GM11168 (cell line): Measurements from ENCODE around the gene ZWINT.

Experiments used
- in situ Hi-C: fragments of 300-500 bp; cut with MboI; formaldehyde crosslinking; loops from one replicate; pipeline ENCODE4 v1.12.0; 2022; ENCODE audit warnings: low sequenced_read_pairs; ENCODE audit not compliant: unreplicated experiment

Gene ZWINT

GRCh38 chr10:56360967-56361612, at the start of gene ZWINT:
ZWINT (minus strand) TSS chr10:56361259; CDS start chr10:56361236, 23 bp downstream.
- in situ Hi-C loops = loop anchor here (25.0 kb wide), 1 partner anchor 224 kb away; no protein-coding TSS in a partner anchor

DNA sequence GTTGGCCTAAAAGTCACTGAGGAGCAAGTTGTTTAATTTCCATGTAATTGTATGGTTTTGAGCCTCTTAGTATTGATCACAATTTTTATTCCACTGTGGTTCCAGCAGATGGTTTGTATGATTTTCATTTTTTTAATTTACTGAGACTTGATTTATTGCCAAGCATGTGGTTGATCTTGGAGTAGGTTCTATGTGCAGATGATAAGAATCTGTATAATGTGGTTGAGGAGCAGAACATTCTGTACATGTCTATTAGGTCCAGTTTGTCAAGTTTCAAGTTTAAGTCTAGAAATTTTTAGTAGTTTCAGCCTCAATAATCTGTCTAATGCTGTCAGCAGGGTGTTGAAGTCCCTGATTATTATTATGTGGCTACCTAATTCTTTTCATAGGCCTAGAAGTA, 22.7 kb upstream of the ZWINT start:
- in situ Hi-C loops = no loop called here

DNA sequence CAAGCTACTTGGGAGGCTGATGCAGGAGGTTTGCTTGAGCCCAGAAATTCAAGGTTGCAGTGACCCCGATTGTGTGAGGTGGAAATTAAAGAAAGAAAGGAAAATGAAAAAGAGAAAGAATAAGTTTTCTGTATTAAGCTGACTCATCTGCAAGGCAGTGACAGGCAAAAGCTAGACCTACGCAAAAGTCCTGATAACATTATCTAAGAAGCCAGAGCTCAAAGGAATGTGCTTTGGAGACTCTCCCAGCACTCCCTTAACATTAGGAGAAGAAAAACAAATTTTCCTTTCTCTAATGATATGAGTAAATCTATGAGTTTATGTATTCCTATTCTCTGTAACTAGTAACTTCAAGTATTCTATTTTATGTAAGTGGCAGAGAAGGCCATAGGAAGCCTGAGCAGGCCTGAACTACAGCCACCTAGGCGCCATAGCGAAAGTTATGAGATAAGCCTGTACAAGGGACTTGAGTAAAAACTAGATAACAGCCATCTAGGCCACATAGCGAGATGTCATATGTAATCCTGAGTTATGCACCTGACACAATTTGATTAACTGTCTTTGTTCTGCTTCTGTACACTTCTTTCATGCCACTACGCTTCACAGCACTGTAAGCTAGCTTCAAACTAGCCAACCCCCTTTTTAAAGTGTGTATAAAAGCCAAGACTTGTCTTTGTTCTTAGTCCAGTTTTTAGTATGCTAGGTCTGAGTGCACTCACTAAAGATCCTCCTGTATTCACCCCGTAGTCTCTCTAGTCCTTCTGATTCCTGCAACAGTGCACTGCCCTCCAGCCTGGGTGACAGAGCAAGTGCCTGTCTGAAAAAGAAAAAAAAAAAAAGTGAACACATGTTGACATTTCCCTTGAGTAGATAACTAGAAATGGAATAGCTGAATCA, 9.4 kb upstream of the ZWINT start:
- in situ Hi-C loops = loop anchor here (25.0 kb wide), 1 partner anchor 233 kb away; no protein-coding TSS in a partner anchor

DNA sequence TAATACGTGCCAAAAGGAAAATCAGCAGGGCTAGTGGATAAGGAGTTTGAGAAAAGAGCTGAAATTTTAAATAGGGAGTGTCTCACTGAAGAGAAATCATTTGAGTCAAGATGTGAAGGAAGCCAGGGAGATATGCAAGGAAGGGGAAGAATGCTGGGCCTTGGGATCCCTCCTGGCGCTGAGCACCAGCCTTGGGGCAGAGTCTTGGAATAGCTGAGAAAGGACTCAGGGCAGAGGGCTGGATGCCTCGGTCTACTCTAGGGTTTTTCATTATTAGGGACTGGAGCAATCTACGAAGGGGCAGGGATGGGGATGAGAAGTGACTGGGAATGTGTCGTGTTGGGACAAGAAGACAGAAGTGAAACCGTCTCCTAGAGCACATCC, 484 bp downstream of the ZWINT start:
- in situ Hi-C loops = loop anchor here (25.0 kb wide), 1 partner anchor 223 kb away; no protein-coding TSS in a partner anchor

DNA sequence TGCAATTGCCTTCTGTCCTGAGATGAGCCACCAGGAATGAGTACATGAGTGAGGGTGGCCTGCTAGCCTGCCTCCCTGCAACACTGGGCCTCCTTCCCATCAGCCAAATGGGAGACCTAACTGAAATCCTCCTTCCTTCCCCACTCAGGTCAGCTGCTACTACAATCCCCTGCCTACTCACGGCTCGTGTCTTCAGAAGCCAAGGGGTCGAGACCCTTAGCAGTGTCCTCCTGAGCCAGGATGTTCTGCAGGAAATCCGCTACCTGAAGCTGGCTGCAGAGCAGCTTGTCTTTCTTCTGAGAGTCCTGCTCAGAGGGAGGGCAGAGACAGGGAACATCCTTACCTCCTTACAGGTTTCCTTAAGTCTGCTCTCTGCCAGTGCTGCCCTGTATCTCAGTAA, 1.2 kb downstream of the ZWINT start:
- in situ Hi-C loops = loop anchor here (25.0 kb wide), 1 partner anchor 223 kb away; no protein-coding TSS in a partner anchor

GRCh38 chr10:56357018-56357417, 4.0 kb downstream of the ZWINT start:
- in situ Hi-C loops = loop anchor here (25.0 kb wide), 1 partner anchor 220 kb away; no protein-coding TSS in a partner anchor

DNA sequence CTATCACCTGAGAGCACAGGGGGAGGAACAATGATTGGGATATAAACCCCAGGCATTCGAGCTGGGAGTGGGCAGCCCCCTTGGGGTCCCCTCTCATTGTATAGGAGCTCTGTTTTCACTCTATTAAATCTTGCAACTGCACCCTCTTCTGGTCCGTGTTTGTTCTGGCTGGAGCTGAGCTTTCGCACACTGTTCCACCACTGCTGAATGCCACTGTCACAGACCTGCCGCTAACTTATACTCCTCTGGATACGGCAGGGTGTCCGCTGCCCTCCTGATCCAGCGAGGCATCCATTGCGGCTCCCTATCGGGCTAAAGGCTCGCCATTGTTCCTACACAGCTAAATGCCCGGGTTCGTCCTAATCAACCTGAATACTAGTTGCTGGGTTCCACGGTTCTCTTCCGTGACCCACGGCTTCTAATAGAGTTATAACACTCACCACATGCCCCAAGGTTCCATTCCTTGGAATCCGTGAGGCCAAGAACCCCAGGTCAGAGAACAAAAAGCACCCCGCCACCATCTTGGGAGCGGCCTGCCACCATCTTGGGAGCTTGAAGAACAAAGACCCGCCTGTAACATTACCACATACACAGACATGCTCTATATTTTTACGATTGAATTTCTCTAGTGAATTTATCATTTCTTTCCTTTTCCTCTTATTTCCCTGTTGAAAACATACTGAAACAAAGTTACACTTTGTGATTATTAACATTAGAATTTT, 9.0 kb downstream of the ZWINT start:
- in situ Hi-C loops = loop anchor here (25.0 kb wide), 1 partner anchor 215 kb away; no protein-coding TSS in a partner anchor

GRCh38 chr10:56349611-56350010, 11.4 kb downstream of the ZWINT start:
- in situ Hi-C loops = loop anchor here (25.0 kb wide), 1 partner anchor 212 kb away; no protein-coding TSS in a partner anchor

GRCh38 chr10:56348101-56348500, 13.0 kb downstream of the ZWINT start:
- in situ Hi-C loops = no loop called here

DNA sequence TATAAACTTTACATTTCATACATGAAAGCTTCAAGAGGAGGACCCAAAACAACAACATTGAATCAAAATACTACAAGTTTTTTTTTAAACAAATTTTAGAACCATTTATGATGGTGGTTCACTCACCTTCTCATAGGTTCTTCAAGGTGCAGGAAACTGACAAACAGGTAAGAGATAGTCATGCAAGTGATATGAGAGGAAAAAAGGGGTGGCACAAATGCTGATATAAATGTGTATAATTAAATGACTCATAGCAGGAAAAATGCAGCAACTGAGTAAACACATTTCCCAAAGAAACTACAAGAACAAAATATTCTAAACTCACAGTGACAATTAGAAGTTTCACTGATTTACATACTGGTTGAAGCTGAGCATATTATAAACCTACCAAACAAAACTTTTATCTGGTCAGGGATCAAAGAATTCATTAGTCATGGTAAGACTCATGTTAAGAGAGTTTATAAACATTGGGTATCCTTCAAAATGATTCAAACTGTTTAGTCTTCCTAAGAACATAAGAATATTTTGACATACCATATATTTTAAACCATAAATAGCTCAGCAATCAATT, 14.1 kb downstream of the ZWINT start:
- in situ Hi-C loops = no loop called here

GRCh38 chr10:56341612-56342011, 19.4 kb downstream of the ZWINT start:
- in situ Hi-C loops = no loop called here

GRCh38 chr10:56329961-56330360, 31.1 kb downstream of the ZWINT start:
- in situ Hi-C loops = no loop called here

DNA sequence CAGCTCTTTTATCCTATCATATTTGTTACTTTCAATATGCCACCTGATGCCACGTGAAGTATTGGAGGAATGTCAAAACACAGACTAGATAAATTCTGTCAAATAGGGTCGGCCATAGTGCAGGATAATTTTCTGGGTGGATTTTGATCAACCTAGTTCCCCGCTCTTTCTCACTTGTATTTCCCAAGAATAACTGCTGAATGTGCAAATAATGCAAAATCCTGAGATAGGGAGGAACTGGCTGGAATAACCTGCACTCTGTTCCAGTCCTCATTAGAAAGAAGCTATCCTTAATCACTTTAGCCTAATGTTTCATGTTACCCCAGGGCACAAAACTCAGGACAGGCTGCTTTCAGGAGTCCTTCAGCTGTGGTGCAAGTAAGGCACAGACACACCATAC, 33.9 kb downstream of the ZWINT start:
- in situ Hi-C loops = no loop called here

DNA sequence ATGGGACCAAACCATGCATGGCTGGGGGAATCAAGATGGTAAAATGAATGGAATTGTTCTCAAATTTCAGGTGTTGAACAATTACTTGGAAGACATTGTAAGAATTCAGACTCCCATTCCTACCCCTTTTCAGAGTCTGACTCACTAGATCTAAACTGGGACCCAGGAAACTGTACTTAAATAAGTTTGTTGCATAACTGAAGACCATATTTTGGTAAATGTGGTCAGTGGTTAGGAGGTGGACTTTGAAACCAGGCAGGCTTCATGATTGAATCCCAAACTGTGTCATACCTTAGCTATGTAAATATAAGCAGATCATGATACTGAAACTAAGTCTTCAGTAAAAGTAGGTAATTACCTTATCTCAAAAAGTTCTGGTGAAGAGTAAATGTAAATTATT, 41.7 kb downstream of the ZWINT start:
- in situ Hi-C loops = no loop called here

GRCh38 chr10:56318816-56319215, 42.2 kb downstream of the ZWINT start:
- in situ Hi-C loops = no loop called here

GRCh38 chr10:56317603-56318002, 43.5 kb downstream of the ZWINT start:
- in situ Hi-C loops = no loop called here

DNA sequence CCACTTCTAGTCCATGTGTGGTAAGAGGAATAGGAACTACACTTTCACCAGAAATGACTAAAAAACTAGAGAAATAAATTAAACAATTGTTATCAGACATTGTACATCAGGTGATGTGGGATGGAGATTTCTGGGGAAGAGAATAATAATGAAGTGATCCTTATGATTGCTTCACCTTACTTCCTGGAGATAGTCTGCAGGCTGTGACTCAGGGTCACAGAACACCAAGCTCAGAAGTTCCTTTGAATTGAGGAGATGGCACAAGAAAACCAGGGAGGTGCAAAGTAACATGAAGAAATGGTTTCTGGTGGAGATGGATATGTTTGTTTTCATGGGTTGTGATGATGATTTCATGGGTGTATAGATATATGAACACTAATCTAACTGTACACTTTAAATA, 44.5 kb downstream of the ZWINT start:
- in situ Hi-C loops = no loop called here
